Measurements from ENCODE around the gene ACSS1.

Gene ACSS1

GRCh38 chr20:25016471-25016870 lies 41.5 kb downstream of the ACSS1 start:
- no peak for TF ChIP-seq GATA3 (IDR thresholded peaks at IDR 0.05; ENCODE audit: low read depth, low read length)
- no peak for TF ChIP-seq GATA2 (IDR thresholded peaks at IDR 0.05; ENCODE audit: low read depth, low read length)

- TF ChIP-seq GATA3 (IDR thresholded peaks at IDR 0.05; ENCODE audit: low read depth, low read length), result no peak
- TF ChIP-seq GATA2 (IDR thresholded peaks at IDR 0.05; ENCODE audit: low read depth, low read length), result no peak
Observed at GRCh38 chr20:25015986-25016385, 42.0 kb downstream of the ACSS1 start.

- TF ChIP-seq GATA3 (IDR thresholded peaks at IDR 0.05; ENCODE audit: low read depth, low read length), result no peak
- no peak for TF ChIP-seq GATA2 (IDR thresholded peaks at IDR 0.05; ENCODE audit: low read depth, low read length)
Observed at GRCh38 chr20:25014816-25015215, 43.1 kb downstream of the ACSS1 start.

- TF ChIP-seq GATA3 (IDR thresholded peaks at IDR 0.05; ENCODE audit: low read depth, low read length), result no peak
- TF ChIP-seq GATA2 (IDR thresholded peaks at IDR 0.05; ENCODE audit: low read depth, low read length), result no peak
Observed at GRCh38 chr20:25013478-25014380, 44.2 kb downstream of the ACSS1 start.

GRCh38 chr20:25012616-25013189 lies 45.2 kb downstream of the ACSS1 start:
- no peak for TF ChIP-seq GATA2 (IDR thresholded peaks at IDR 0.05; ENCODE audit: low read depth, low read length)
- TF ChIP-seq GATA3 (IDR thresholded peaks at IDR 0.05; ENCODE audit: low read depth, low read length), result no peak

GRCh38 chr20:25011831-25012241 lies 46.1 kb downstream of the ACSS1 start:
- TF ChIP-seq GATA3 (IDR thresholded peaks at IDR 0.05; ENCODE audit: low read depth, low read length) (no peak), GATA2 (IDR thresholded peaks at IDR 0.05; ENCODE audit: low read depth, low read length) (no peak)

- TF ChIP-seq GATA3 (IDR thresholded peaks at IDR 0.05; ENCODE audit: low read depth, low read length), result no peak
Observed at GRCh38 chr20:25011261-25011660, 46.7 kb downstream of the ACSS1 start.

GRCh38 chr20:25009218-25010145 lies 48.5 kb downstream of the ACSS1 start:
- no peak for TF ChIP-seq GATA3 (IDR thresholded peaks at IDR 0.05; ENCODE audit: low read depth, low read length)
- no peak for TF ChIP-seq GATA2 (IDR thresholded peaks at IDR 0.05; ENCODE audit: low read depth, low read length)

- no peak for TF ChIP-seq GATA3 (IDR thresholded peaks at IDR 0.05; ENCODE audit: low read depth, low read length)
- no peak for TF ChIP-seq GATA2 (IDR thresholded peaks at IDR 0.05; ENCODE audit: low read depth, low read length)
Observed at GRCh38 chr20:25008388-25009217, 49.3 kb downstream of the ACSS1 start.

- TF ChIP-seq GATA3 (IDR thresholded peaks at IDR 0.05; ENCODE audit: low read depth, low read length) (no peak), GATA2 (IDR thresholded peaks at IDR 0.05; ENCODE audit: low read depth, low read length) (no peak)
Observed at GRCh38 chr20:25007491-25008305, 50.2 kb downstream of the ACSS1 start.

GRCh38 chr20:25006431-25007167 lies 51.3 kb downstream of the ACSS1 start:
- TF ChIP-seq GATA2 (IDR thresholded peaks at IDR 0.05; ENCODE audit: low read depth, low read length), result no peak
- no peak for TF ChIP-seq GATA3 (IDR thresholded peaks at IDR 0.05; ENCODE audit: low read depth, low read length)

- TF ChIP-seq GATA2 (IDR thresholded peaks at IDR 0.05; ENCODE audit: low read depth, low read length) (no peak), GATA3 (IDR thresholded peaks at IDR 0.05; ENCODE audit: low read depth, low read length) (no peak)
Observed at GRCh38 chr20:25005661-25006060, 52.3 kb downstream of the ACSS1 start.
